Osteoblast (primary cell): ENCODE data around the gene SH3D21. TPM values are rescaled to one million over a fixed set of nuclear protein-coding genes. Genes with fewer than 3 reads are reported as not detected.

Source experiments
- DNase-seq: peaks from one replicate; pipeline ENCODE4 v3.0.0; 2011; ENCODE audit warnings: low spot score, mixed read lengths; ENCODE audit not compliant: insufficient read length; ENCODE audit errors: missing footprints
- H2AFZ ChIP-seq: 2 replicates; pipeline ENCODE4 v1.6.0; 2011; ENCODE audit warnings: mild to moderate bottlenecking, low read length
- H3K27ac ChIP-seq: 2 replicates; pipeline ENCODE4 v1.5.1; 2011; ENCODE audit warnings: mild to moderate bottlenecking, low read depth, low read length, moderate library complexity
- H3K27me3 ChIP-seq: 2 replicates; pipeline ENCODE4 v1.6.0; 2012; ENCODE audit warnings: mild to moderate bottlenecking, control low read depth, inconsistent platforms, low read length, moderate library complexity; ENCODE audit not compliant: insufficient read depth
- H3K36me3 ChIP-seq: 2 replicates; pipeline ENCODE4 v1.5.1; 2011; ENCODE audit warnings: mild to moderate bottlenecking, low read length, control low read depth, moderate library complexity; ENCODE audit not compliant: insufficient read depth
- H3K4me1 ChIP-seq: 2 replicates; pipeline ENCODE4 v1.5.1; 2011; ENCODE audit warnings: mild to moderate bottlenecking, low read length, control low read depth, moderate library complexity; ENCODE audit not compliant: insufficient read depth
- H3K4me2 ChIP-seq: 2 replicates; pipeline ENCODE4 v1.6.0; 2011; ENCODE audit warnings: mild to moderate bottlenecking, low read length; ENCODE audit not compliant: insufficient read depth
- H3K4me3 ChIP-seq: fragments of 200-600 bp; sonication (generic); 3 replicates; pipeline ENCODE4 v1.5.1; 2012; ENCODE audit warnings: mild to moderate bottlenecking, low read length, inconsistent platforms; ENCODE audit not compliant: insufficient read depth
- H3K79me2 ChIP-seq: 2 replicates; pipeline ENCODE4 v1.6.0; 2012; ENCODE audit warnings: mild to moderate bottlenecking, low read length, control low read depth, inconsistent platforms; ENCODE audit not compliant: insufficient read depth
- H3K9me3 ChIP-seq: 2 replicates; pipeline ENCODE4 v1.5.1; 2011; ENCODE audit warnings: low read depth, low read length, control low read depth
- H4K20me1 ChIP-seq: 2 replicates; pipeline ENCODE4 v1.6.0; 2012; ENCODE audit warnings: mild to moderate bottlenecking, low read length, control low read depth; ENCODE audit not compliant: insufficient read depth
- CTCF ChIP-seq: IDR thresholded peaks from 2 replicates; pipeline ENCODE4 v1.5.1; 2011; ENCODE audit warnings: mild to moderate bottlenecking, low read depth, low read length, moderate library complexity; ENCODE audit errors: extremely low read depth
- total RNA-seq: library from RNA; depleted of rRNA; stranded (reverse); fragments of >200 nt; gene quantifications from 2 replicates; pipeline ENCODE4 v1.2.3, GENCODE V29; 2012

The SH3D21 gene
- total RNA-seq, 1 donor: 2.2 TPM

- no peak for DNase-seq
- Histone ChIP-seq H3K27me3 (no peaks in the 10 kb centered on the region), H3K36me3 (peaks cover 48% of the 10 kb centered on the region), H3K27ac (peak overlapping the region; percentile 66), H4K20me1 (no peaks in the 10 kb centered on the region), H3K79me2 (peaks cover 2% of the 10 kb centered on the region), H3K4me3 (no peak overlapping the region), H2AFZ (no peak overlapping the region), H3K4me2 (no peak overlapping the region), H3K4me1 (peaks cover 12% of the 10 kb centered on the region), H3K9me3 (no peaks in the 10 kb centered on the region)
- no peak for TF ChIP-seq CTCF
Measured at GRCh38 chr1:36343651-36344394, 37.7 kb downstream of the SH3D21 start.

- no peak for DNase-seq
- Histone ChIP-seq H2AFZ (no peak overlapping the region), H3K4me1 (peaks cover 15% of the 10 kb centered on the region), H3K27ac (no peak overlapping the region), H3K27me3 (no peaks in the 10 kb centered on the region), H3K9me3 (no peaks in the 10 kb centered on the region), H3K4me3 (no peak overlapping the region), H3K4me2 (no peak overlapping the region), H3K79me2 (peaks cover 2% of the 10 kb centered on the region), H4K20me1 (no peaks in the 10 kb centered on the region), H3K36me3 (peaks cover 49% of the 10 kb centered on the region)
- no peak for TF ChIP-seq CTCF
Measured at GRCh38 chr1:36344395-36344680, 38.2 kb downstream of the SH3D21 start.

- DNase-seq: peak; percentile 44
- Histone ChIP-seq H3K27ac (no peak overlapping the region), H4K20me1 (no peaks in the 10 kb centered on the region), H3K79me2 (peaks cover 2% of the 10 kb centered on the region), H3K4me2 (no peak overlapping the region), H3K9me3 (no peaks in the 10 kb centered on the region), H3K4me3 (no peak overlapping the region), H3K36me3 (peaks cover 40% of the 10 kb centered on the region), H3K27me3 (no peaks in the 10 kb centered on the region), H3K4me1 (peaks cover 25% of the 10 kb centered on the region), H2AFZ (no peak overlapping the region)
- TF ChIP-seq CTCF: no peak
Measured at GRCh38 chr1:36345353-36345752, 39.2 kb downstream of the SH3D21 start.

- H3K4me1 ChIP-seq: peaks cover 41% of the 10 kb centered on the region
- no peak overlapping the region for H2AFZ ChIP-seq
- H3K27me3 ChIP-seq: no peaks in the 10 kb centered on the region
- no peaks in the 10 kb centered on the region for H3K9me3 ChIP-seq
- H3K27ac ChIP-seq: no peak overlapping the region
- no peaks in the 10 kb centered on the region for H4K20me1 ChIP-seq
- no peak overlapping the region for H3K4me3 ChIP-seq
- H3K79me2 ChIP-seq: peaks cover 2% of the 10 kb centered on the region
- H3K4me2 ChIP-seq: no peak overlapping the region
- DNase-seq: peak; percentile 84
- TF ChIP-seq CTCF: no peak
- peaks cover 33% of the 10 kb centered on the region for H3K36me3 ChIP-seq
Measured at GRCh38 chr1:36346741-36347370, 40.7 kb downstream of the SH3D21 start.
